H9 (cell line): ENCODE data around the gene NKAPL. TPM values are rescaled to one million over a fixed set of nuclear protein-coding genes. Genes with fewer than 3 reads are reported as not detected.

Experiments used
- DNase-seq: peaks from one replicate; pipeline ENCODE4 v3.0.0-alpha.2; 2017
- H2AFZ ChIP-seq: one replicate; pipeline ENCODE4 v1.6.1; 2013; ENCODE audit warnings: mild to moderate bottlenecking, low read length, control low read depth, moderate library complexity
- H2AK5ac ChIP-seq: 2 replicates; pipeline ENCODE4 v1.6.1; 2013; ENCODE audit warnings: low read length, control low read depth, mixed read lengths; ENCODE audit not compliant: insufficient read length
- H2BK120ac ChIP-seq: one replicate; pipeline ENCODE4 v1.6.1; 2013; ENCODE audit warnings: low read depth, mild to moderate bottlenecking, low read length, control low read depth, inconsistent platforms; ENCODE audit not compliant: poor library complexity, severe bottlenecking
- H2BK12ac ChIP-seq: 2 replicates; pipeline ENCODE4 v1.6.1; 2013; ENCODE audit warnings: low read length, control low read depth, mixed read lengths, low read depth; ENCODE audit not compliant: insufficient read length
- H2BK15ac ChIP-seq: 2 replicates; pipeline ENCODE4 v1.6.1; 2013; ENCODE audit warnings: low read depth, low read length, control low read depth
- H2BK20ac ChIP-seq: one replicate; pipeline ENCODE4 v1.6.1; 2013; ENCODE audit warnings: low read depth, mild to moderate bottlenecking, low read length, control low read depth, inconsistent platforms; ENCODE audit not compliant: poor library complexity, severe bottlenecking
- H2BK5ac ChIP-seq: 2 replicates; pipeline ENCODE4 v1.6.1; 2013; ENCODE audit warnings: low read length, control low read depth, mixed read lengths; ENCODE audit not compliant: insufficient read length
- H3K14ac ChIP-seq: 2 replicates; pipeline ENCODE4 v1.6.1; 2013; ENCODE audit warnings: low read length, control low read depth; ENCODE audit not compliant: insufficient read depth
- H3K18ac ChIP-seq: 2 replicates; pipeline ENCODE4 v1.6.1; 2013; ENCODE audit warnings: low read depth, mild to moderate bottlenecking, mixed read lengths, low read length, control low read depth; ENCODE audit not compliant: insufficient read length
- H3K23ac ChIP-seq: 2 replicates; pipeline ENCODE4 v1.6.1; 2013; ENCODE audit warnings: low read length, control low read depth, mixed read lengths, low read depth; ENCODE audit not compliant: insufficient read length
- H3K23me2 ChIP-seq: 2 replicates; pipeline ENCODE4 v1.6.1; 2013; ENCODE audit warnings: low read depth, mild to moderate bottlenecking, mixed read lengths, low read length, control low read depth; ENCODE audit not compliant: insufficient read length, poor library complexity, severe bottlenecking
- H3K27ac ChIP-seq: 2 replicates; pipeline ENCODE4 v1.5.1; 2013; ENCODE audit warnings: low read length, control low read depth, mixed read lengths, low read depth; ENCODE audit not compliant: insufficient read length
- H3K27me3 ChIP-seq: 2 replicates; pipeline ENCODE4 v1.6.1; 2013; ENCODE audit warnings: low read length, control low read depth, inconsistent platforms; ENCODE audit not compliant: insufficient read depth
- H3K4ac ChIP-seq: 2 replicates; pipeline ENCODE4 v1.6.1; 2013; ENCODE audit warnings: low read depth, mild to moderate bottlenecking, control low read depth, inconsistent platforms, low read length, moderate library complexity
- H3K4me1 ChIP-seq: 2 replicates; pipeline ENCODE4 v1.6.1; 2013; ENCODE audit warnings: low read length, control low read depth, inconsistent platforms; ENCODE audit not compliant: insufficient read depth
- H3K4me2 ChIP-seq: 2 replicates; pipeline ENCODE4 v1.6.1; 2013; ENCODE audit warnings: low read length, control low read depth, mixed read lengths; ENCODE audit not compliant: insufficient read length, insufficient read depth
- H3K56ac ChIP-seq: 2 replicates; pipeline ENCODE4 v1.6.1; 2013; ENCODE audit warnings: low read depth, mild to moderate bottlenecking, mixed read lengths, low read length, control low read depth; ENCODE audit not compliant: insufficient read length
- H3K79me1 ChIP-seq: 2 replicates; pipeline ENCODE4 v1.6.1; 2013; ENCODE audit warnings: low read depth, mild to moderate bottlenecking, moderate library complexity, low read length, control low read depth, inconsistent platforms; ENCODE audit not compliant: insufficient read depth, poor library complexity, severe bottlenecking
- H3K79me2 ChIP-seq: 2 replicates; pipeline ENCODE4 v1.6.1; 2013; ENCODE audit warnings: low read length, control low read depth, inconsistent platforms; ENCODE audit not compliant: insufficient read depth
- H3K9ac ChIP-seq: 2 replicates; pipeline ENCODE4 v1.6.1; 2013; ENCODE audit warnings: low read length, control low read depth, mixed read lengths; ENCODE audit not compliant: insufficient read length; ENCODE audit errors: extremely low read depth
- H3K9me3 ChIP-seq: one replicate; pipeline ENCODE4 v1.6.1; 2013; ENCODE audit warnings: low read depth, low read length, inconsistent platforms; ENCODE audit not compliant: control insufficient read depth
- H3T11ph ChIP-seq: one replicate; pipeline ENCODE4 v1.6.1; 2013; ENCODE audit warnings: mild to moderate bottlenecking, low read length, control low read depth, inconsistent platforms
- H4K20me1 ChIP-seq: one replicate; pipeline ENCODE4 v1.6.1; 2013; ENCODE audit not compliant: control insufficient read depth, insufficient read length, insufficient read depth
- H4K5ac ChIP-seq: 2 replicates; pipeline ENCODE4 v1.6.1; 2013; ENCODE audit warnings: low read depth, mild to moderate bottlenecking, mixed read lengths, low read length, control low read depth; ENCODE audit not compliant: insufficient read length
- H4K8ac ChIP-seq: replicated peaks from 2 replicates; pipeline ENCODE4 v1.6.1; 2013; ENCODE audit warnings: low read length, control low read depth, mixed read lengths, low read depth; ENCODE audit not compliant: insufficient read length
- H4K91ac ChIP-seq: 2 replicates; pipeline ENCODE4 v1.6.1; 2013; ENCODE audit warnings: low read depth, mild to moderate bottlenecking, moderate library complexity, mixed read lengths, low read length, control low read depth; ENCODE audit not compliant: insufficient read length
- H3K27ac Mint-ChIP-seq, 3 experiments: 2 replicates in 2 of 3; 3 replicates in 1 of 3; pipeline ENCODE4 v1.8.0; 2020 to 2021; ENCODE audit warnings: mixed read lengths in 3 of 3, mild to moderate bottlenecking in 1 of 3, moderate library complexity in 1 of 3
- H3K27me3 Mint-ChIP-seq: 2 replicates; pipeline ENCODE4 v1.8.0; 2021; ENCODE audit warnings: low read depth, mild to moderate bottlenecking, moderate library complexity, mixed read lengths
- H3K36me3 Mint-ChIP-seq, 3 experiments: 2 replicates in 2 of 3; 3 replicates in 1 of 3; pipeline ENCODE4 v1.8.0; 2020 to 2021; ENCODE audit warnings: low read depth in 3 of 3, mixed read lengths in 3 of 3; ENCODE audit not compliant: insufficient read depth in 1 of 3
- H3K4me1 Mint-ChIP-seq, 2 experiments: 2 replicates each; pipeline ENCODE4 v1.8.0; 2020; ENCODE audit warnings: mixed read lengths in 2 of 2
- H3K4me3 Mint-ChIP-seq, 2 experiments: 2 replicates in 1 of 2; 3 replicates in 1 of 2; pipeline ENCODE4 v1.8.0; 2020 to 2021; ENCODE audit warnings: mild to moderate bottlenecking in 2 of 2, mixed read lengths in 2 of 2, moderate library complexity in 1 of 2
- H3K9me3 Mint-ChIP-seq, 2 experiments: 2 replicates in 1 of 2; 3 replicates in 1 of 2; pipeline ENCODE4 v1.8.0; 2020; ENCODE audit warnings: mild to moderate bottlenecking in 2 of 2, mixed read lengths in 2 of 2, moderate library complexity in 1 of 2
- CTCF ChIP-seq: fragments of 200-600 bp; sonication (generic); conservative IDR thresholded peaks from 3 replicates; pipeline ENCODE4 v1.8.0; 2021; ENCODE audit warnings: antibody characterized with exemption, mild to moderate bottlenecking
- WGBS: extraction: QIAGEN DNeasy Blood & Tissue Kit; methylation state at CpG from one replicate; pipeline ENCODE4 v1.1.7; 2013; ENCODE audit warnings: missing lambda C conversion rate, low lambda C conversion rate, mixed read lengths; ENCODE audit not compliant: insufficient read length; ENCODE audit errors: extremely low coverage; 5-methylcytosine and 5-hydroxymethylcytosine counted together
- total RNA-seq: library from RNA; stranded (reverse); gene quantifications from 2 replicates; pipeline ENCODE4 v1.2.1, GENCODE V29; 2021

Gene NKAPL
- total RNA-seq, 1 experiment from 2014 or later: not detected

- no peak for TF ChIP-seq CTCF
- Histone ChIP-seq H3K18ac (no peak overlapping the region), H3K56ac (no peak overlapping the region)
Measured at GRCh38 chr6:28254121-28254519, 5.0 kb upstream of the NKAPL start.

More at GRCh38 chr6:28254121-28254519, 5.0 kb upstream of the NKAPL start:
- Histone ChIP-seq H2BK20ac (no peak overlapping the region), H3K9me3 (no peaks in the 10 kb centered on the region), H3K14ac (no peak overlapping the region), H2AK5ac (no peak overlapping the region), H3T11ph (no peak overlapping the region), H4K20me1 (no peaks in the 10 kb centered on the region), H3K79me1 (no peaks in the 10 kb centered on the region), H4K5ac (no peak overlapping the region), H3K4ac (no peak overlapping the region), H3K4me1 (no peaks in the 10 kb centered on the region), H2BK120ac (no peak overlapping the region), H2BK5ac (no peak overlapping the region), H3K27me3 (no peaks in the 10 kb centered on the region), H3K9ac (no peak overlapping the region), H3K79me2 (peaks cover 3% of the 10 kb centered on the region; the same call in 1 of the 2 replicates), H2BK15ac (no peak overlapping the region), H3K23me2 (peaks cover 4% of the 10 kb centered on the region), H4K8ac (no peak overlapping the region), H3K23ac (no peak overlapping the region), H4K91ac (no peak overlapping the region), H3K27ac (no peak overlapping the region), H3K4me2 (no peak overlapping the region), H2BK12ac (no peak overlapping the region), H2AFZ (no peak overlapping the region)
- Mint-ChIP-seq H3K9me3 (no peaks in the 10 kb centered on the region), H3K27me3 (peaks cover 5% of the 10 kb centered on the region), H3K4me1 (peaks cover 13 to 14% of the 10 kb centered on the region in 2 experiments), H3K4me3 (no peak overlapping the region), H3K27ac (no peak overlapping the region), H3K36me3 (peaks cover 0 to 7% (median 0%) of the 10 kb centered on the region in 3 experiments; a peak in 2 of 7 replicates)
- DNase-seq: no peak
- WGBS: no CpG with 5 or more reads among the region's 1 CpG
